HG02678 (cell line): Measurements from ENCODE around the gene CHST9.
"Not testable (repeated sequence)": the region's sequence is repeated elsewhere in the genome, so short reads cannot be mapped to it uniquely, and the experiment has no call there.

Experiments
- ATAC-seq: cut with Tn5 transposase; IDR thresholded peaks from one replicate; pipeline ENCODE4 v1.9.1; 2021; ENCODE audit warnings: mild to moderate bottlenecking, moderate library complexity; ENCODE audit not compliant: unreplicated experiment

The CHST9 gene

DNA sequence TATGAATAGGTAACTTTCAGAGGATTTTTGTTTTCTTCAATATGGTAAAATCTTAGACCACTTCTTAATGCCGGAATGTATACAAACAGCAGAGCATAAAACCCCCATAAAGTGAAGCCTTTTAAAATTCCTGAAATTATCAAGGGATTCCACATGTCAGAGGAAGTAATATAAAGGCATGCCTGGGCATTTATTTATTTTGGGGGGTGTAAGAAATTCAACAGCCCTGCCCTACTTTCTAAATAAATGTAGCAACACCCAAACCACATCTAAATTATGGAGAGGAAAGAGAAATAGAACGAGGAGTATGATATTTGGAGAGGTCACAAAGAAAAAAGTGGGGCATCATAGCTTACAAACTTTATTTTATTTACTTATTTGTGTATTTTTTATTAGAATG is 9.9 kb downstream of the CHST9 start:
- no peak for ATAC-seq

GRCh38 chr18:27171993-27172392 is 13.1 kb downstream of the CHST9 start:
- ATAC-seq, result no peak

DNA sequence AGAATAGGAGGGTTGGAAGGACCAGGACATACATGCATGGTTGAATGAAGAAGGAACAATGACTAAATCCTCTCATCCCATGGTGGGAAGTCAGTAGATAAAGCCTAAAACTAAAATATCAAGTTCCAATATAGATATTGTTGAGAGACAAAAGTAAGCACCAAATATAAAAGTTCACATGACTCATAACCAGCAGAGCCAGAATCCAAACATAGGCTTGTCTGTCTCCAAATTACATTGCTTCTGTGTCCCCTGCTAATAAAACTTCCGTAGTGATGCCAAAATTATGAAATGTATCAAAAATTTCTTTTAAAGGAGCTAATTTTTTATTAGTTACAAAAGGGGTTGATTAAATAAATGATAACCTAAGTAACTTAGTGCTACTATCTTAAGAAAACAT is 19.7 kb downstream of the CHST9 start:
- ATAC-seq, result no peak

DNA sequence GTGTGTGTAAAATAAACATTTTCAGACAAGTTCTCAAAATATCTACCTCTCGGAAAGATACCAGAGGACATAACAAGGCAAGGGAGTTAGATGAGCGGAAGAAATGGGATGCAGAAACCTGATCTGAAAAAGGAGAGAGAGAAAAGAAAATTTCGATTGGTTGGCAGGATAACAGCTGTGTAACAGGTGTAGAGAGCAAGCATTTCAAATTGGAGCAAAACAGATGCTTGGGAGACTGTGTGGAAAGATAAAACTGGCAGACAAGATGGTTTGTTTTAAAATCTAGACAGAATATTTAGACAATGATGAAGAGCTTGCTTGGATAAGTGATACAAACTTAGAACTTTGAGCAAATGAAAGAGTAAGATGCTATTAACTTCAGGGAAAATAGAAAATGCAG is 20.2 kb downstream of the CHST9 start:
- no peak for ATAC-seq

GRCh38 chr18:27163197-27163716 is 21.9 kb downstream of the CHST9 start:
- not testable (repeated sequence) for ATAC-seq

DNA sequence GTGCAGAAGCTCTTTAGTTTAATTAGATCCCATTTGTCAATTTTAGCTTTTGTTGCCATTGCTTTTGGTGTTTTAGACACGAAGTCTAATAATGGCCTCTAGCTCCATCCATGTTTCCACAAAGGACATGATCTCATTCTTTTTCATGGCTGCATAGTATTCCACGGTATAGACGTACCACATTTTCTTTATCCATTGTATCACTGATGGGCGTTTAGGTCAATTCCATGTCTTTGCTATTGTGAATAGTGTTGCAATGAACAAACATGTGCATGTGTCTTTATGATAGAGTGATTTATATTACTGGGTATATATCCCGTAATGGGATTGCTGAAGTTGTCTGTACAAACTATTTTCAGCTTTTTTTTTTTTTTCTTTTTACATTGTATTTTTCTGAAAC is 35.9 kb downstream of the CHST9 start:
- ATAC-seq, result not testable (repeated sequence)

DNA sequence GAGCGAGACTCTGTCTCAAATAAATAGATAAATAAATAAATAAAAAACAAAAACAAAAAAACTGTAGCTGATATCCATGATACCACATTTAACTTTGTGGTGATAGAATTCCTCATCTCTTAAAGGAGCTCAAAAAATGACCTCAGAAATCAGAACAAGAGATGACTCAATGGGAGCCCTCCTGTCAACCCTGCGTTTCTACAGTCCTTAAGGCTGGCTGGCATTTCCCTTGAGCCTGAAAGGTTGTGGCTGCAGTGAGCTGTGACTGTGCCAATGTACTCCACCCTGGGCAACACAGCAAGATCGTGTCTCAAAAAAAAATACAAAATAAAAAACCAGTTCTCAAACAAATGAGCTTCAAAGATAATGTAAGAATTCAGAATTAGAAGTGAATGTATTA is 40.4 kb downstream of the CHST9 start:
- ATAC-seq, result no peak

- ATAC-seq, result no peak
These were observed 41.4 kb downstream of the CHST9 start for GRCh38 chr18:27143580-27144287.

GRCh38 chr18:27142891-27143290 is 42.2 kb downstream of the CHST9 start:
- no peak for ATAC-seq

- ATAC-seq, result no peak
These were observed 43.2 kb downstream of the CHST9 start for GRCh38 chr18:27141876-27142275.

DNA sequence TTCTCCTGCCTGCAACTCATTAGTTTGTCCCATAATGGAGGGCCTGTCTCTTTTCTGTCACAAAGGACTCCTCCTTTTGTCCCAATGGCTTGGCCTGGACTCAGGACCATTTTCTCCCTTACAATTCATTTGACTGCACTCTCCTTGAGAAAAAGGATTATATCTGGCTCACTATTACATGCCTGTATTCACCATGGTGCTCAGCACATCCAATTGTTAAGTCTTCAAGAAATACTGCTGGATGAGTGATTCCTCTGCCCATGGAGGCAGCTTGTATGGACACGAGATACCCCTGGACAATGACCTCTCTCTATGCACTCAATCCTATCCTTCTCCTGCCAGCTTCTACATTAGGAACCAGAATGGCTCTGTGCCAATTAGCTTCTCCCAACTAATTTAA is 47.0 kb downstream of the CHST9 start:
- no peak for ATAC-seq

GRCh38 chr18:27136208-27136535 is 48.9 kb downstream of the CHST9 start:
- no peak for ATAC-seq

GRCh38 chr18:27135504-27136207 is 49.5 kb downstream of the CHST9 start:
- no peak for ATAC-seq

- no peak for ATAC-seq
These were observed 55.0 kb downstream of the CHST9 start for GRCh38 chr18:27130065-27130630.

DNA sequence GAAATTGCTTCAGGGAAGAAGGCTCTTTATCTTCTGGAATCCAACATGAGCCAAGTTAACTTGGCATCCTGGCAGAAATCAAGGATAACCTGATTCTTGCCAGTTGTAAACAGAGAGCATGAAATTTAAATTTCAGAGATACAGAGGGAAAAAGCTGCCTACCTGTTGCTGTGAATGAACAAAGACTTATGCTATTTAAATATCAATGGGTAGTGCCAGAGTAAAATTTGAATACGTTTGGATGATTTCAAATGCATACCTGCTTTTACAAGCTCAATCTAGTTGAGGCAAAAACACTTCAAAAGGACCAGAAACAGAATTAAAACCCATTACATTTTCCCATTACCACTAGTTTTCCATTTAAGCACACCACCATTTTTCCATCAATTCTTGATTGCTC is 60.9 kb downstream of the CHST9 start:
- ATAC-seq, result no peak

- no peak for ATAC-seq
These were observed 64.0 kb downstream of the CHST9 start for GRCh38 chr18:27121108-27121507.

DNA sequence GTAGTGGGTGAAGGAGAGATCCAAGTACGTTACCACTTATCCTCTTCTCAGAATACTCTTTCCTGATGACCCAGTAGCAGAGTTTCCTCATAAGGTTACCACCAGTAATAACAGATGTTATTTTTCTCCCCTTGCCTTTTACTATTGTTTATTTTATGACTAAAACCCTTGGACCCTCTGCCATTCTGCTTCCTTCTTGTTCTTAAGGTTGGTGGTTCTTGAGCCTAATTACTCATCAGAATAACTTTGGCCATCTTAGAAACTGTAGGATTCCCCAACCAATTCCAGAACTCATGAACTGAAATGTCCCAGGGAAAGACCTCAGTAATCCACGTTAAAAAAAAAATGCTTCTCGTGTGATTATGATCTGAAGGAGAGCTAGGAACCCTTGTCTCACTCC is 64.9 kb downstream of the CHST9 start:
- ATAC-seq, result no peak

DNA sequence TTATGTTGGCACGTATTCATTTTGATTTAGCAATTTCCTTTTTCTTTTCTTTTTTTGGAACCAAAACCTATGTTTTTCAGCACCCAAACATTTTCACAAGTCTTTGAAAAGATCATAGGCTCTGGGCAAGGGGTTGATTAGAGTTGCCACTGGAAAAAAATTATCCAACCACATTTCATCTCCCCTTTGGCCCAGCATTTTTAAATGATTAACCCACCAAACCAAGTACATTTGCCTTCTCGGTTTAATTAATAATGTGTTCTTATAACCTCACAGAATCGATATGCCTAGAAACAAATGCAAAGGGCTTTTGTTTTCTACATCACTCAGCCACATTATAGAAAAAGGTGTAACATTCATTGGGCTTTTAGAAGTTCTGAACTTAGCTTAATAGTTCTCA is 66.1 kb downstream of the CHST9 start:
- no peak for ATAC-seq

GRCh38 chr18:27114842-27115241 is 70.3 kb downstream of the CHST9 start:
- no peak for ATAC-seq

DNA sequence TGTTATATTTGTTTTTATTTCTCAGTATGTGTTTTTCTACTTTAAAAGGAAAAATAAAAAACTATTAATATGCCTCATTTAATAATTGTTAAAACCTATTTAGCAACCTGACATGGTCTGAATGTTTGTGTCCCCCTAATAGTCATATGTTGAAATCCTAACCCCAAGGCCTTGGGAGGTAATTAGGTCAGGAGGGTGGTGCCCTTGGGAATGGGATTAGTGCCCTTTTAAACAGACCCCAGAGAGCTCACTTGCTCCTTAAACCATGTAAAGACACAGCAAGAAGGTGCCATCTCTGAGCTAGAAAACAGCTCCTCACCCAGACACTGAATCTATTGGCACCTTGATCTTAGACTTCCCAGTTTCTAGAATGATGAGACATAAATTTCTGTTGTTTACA is 71.8 kb downstream of the CHST9 start:
- no peak for ATAC-seq

- no peak for ATAC-seq
These were observed 74.8 kb downstream of the CHST9 start for GRCh38 chr18:27110319-27110718.

GRCh38 chr18:27109451-27109850 is 75.7 kb downstream of the CHST9 start:
- ATAC-seq, result no peak
